Stimulated activated CD8-positive, alpha-beta memory T cell treated with anti-CD3 and anti-CD28 coated beads, Interleukin-15, amount 100 ng/mL, for 4 hours (primary cell): ENCODE results near the gene ATM.
"Not testable (repeated sequence)": the region's sequence is repeated elsewhere in the genome, so short reads cannot be mapped to it uniquely, and the experiment has no call there.

Source experiments
- DNase-seq, 2 donors: peaks; one replicate each; pipeline ENCODE4 v3.0.0-alpha.2; 2020; ENCODE audit warnings: low read depth in 2 of 2

Gene ATM

DNA sequence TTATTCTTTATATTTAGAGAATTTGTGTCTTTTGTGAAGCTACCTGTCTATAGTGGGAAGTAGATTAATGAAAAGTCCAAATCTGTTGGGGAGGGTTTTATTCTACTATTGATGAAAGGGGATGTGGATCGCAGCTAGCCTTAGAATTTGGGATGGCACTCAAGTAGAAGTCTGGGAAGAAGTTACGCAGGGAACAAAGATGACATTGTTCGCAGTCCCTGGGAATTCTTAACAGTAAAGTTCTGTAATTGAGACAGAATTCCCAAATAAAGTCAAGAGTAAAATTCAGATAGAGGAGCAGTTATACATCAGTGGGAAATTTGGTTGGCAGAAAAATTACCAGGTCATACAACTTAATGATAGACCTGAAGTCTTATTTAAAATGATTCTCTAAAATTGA, 64.1 kb downstream of the ATM start:
- DNase-seq: no peak

DNA sequence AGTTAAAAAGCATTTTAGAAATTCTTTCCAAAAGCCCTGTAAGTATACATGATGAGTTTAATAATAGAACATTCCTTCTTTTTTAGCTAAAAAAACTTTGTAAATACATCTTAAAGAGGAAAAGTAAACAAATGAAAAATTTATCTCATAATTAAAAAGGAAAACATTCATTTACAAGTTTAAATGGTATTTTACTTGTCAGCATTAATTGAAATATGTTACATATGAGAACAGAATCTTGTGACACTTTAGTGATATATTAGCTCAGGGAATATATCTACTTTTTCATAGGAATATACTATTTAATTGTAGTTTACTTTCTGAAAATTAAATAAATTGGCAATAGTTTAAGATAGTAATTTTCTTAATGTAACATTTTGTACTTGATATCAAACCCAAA, 66.2 kb downstream of the ATM start:
- not testable (repeated sequence) for DNase-seq

DNA sequence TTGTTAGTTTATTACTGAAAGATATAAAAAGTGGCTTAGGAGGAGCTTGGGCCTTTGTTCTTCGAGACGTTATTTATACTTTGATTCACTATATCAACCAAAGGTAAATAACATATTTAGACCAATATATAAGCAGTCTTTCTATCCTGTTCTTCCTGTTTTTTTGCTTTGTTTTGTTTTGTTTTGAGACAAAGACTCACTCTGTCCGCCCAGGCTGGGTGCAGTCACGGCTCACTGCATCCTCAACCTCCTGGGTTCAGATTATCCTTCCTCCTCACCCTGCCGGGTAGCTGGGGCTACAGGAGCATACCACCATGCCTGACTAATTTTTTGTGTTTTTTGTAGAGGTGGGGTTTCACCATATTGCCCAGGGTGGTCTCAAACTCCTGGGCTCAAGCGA, 66.8 kb downstream of the ATM start:
- DNase-seq: no peak

DNA sequence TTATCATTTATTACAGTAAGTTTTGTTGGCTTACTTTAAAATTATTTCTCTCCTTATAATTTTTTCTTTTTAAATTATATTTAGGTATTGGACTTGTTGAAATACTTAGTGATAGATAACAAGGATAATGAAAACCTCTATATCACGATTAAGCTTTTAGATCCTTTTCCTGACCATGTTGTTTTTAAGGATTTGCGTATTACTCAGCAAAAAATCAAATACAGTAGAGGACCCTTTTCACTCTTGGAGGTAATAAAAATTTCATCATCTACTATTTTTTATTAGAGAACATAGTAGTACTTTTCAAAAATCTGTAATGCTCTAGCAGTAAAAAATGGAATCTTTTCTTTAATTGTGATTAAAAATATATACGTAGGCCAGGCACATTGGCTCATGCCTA, 70.4 kb downstream of the ATM start:
- DNase-seq: no peak

DNA sequence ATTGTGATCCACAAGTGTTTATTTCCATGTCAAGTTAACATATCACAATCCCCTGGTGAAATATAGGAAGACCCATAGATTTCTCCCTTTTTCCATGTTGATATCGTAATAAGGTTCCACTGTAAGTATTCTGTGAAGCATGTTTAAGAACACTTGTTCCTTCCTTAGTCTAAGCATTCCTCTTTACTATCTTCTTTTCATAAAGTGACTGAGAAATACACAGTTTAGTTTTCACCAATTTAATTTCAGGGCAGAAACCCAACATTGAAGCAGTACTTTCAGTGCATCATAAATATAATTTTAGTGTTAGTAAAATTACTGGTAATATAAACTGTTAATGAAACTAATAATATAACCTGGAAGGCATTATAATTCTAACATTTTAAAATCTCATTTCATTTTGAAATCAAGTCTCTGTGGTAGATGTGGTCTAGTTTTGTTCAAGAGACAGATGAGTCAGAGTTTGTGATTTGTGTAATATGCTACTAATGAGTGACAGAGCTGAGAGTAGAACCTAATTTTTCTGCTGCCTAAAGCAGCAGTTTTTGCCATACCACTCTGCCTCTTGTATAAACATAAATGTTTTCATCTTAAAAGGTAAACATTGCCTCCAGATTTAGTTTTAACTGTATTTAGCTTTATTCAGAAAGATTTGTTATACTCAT, 79.4 kb downstream of the ATM start:
- DNase-seq: no peak

DNA sequence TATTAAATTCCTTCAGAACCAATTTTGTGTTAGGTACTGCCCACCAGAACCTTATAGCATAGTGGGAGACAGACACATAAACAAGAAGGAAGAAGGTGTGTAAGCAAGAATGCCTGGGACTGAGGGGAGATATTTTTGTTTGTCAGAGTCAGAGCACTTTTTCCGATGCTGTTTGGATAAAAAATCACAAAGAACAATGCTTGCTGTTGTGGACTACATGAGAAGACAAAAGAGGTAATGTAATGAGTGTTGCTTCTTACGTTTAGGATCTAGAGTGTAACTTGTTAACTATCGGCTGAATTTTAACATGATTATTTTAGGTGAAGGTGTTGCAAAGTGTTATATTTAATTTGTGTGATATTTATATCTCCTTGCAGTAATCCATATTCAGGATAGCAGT, 84.9 kb downstream of the ATM start:
- no peak for DNase-seq

DNA sequence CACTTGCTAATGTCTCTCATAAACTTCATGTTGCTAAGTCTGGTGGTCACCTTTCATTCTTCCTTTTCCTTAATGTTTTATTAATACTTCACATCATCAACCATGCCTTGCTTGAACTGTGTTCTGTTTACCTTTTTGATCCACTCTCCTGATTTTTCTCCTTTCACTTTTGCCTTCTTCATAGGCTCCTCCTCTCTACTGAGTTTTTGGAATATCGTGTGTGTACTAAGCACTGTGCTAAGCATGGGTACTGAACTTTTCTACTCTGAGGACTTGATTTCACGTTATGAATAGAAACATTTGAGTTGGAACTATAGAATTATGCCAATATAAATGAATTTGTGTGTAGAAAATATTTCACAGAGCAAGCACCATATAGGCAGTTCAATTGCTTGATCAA, 90.6 kb downstream of the ATM start:
- DNase-seq: no peak

DNA sequence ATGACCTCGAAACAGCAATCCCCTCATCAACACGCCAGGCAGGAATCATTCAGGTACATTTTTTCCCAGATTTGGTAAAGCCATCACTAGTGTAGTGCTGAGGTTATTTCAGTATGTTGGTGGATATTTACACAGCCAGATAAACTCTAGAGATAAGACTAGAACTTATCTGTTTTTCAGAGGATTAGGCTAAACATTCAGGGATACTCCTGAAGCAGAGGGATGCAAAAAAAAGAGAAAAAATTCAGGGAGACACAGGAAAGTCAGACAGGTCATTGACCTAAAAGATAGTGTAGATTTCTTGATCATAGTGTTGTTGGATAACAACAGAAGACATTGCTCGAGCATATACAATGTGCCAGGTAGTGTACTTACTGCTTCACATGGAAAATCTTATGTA, 93.2 kb downstream of the ATM start:
- DNase-seq: no peak

DNA sequence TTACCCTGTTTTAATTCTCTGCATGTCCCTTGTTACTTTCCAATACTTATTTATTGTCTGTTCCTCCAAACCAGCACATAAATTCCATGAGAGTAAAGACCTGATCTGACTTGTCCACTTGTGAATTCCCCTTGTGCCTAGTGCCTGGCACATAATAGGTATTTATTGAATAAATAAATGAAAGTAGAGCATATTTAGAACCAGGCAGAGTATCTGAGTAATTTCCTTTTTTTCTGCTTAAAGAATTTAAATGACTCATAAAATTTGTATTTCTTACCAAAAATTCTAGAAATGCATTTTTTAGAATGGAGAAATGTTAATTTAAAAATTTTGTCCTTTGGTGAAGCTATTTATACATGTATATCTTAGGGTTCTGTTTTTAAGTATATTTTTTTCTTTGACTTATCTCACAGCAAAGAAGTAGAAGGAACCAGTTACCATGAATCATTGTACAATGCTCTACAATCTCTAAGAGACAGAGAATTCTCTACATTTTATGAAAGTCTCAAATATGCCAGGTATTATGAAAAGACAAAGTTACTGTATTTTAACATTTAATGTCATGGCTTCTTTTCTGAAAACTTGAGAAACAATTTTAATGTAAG, 96.8 kb downstream of the ATM start:
- no peak for DNase-seq

DNA sequence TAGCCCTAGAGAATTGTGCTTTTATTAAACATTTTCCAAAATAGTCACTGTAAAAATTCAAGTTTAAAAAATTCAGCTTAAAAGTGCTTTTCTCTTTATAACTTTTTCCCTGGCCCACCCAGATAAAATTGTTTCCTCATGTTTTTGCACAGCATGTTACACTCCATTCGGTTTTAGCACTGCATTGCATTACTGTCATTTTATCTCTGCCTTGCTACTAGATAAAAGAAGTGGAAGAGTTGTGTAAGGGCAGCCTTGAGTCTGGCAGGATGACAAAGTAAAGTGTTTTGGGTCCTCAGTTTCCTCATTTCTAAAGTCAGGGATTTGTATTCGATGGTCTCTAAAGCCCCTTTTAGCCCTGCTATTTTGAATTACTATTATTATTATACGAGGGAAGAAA, 99.8 kb downstream of the ATM start:
- DNase-seq: no peak

DNA sequence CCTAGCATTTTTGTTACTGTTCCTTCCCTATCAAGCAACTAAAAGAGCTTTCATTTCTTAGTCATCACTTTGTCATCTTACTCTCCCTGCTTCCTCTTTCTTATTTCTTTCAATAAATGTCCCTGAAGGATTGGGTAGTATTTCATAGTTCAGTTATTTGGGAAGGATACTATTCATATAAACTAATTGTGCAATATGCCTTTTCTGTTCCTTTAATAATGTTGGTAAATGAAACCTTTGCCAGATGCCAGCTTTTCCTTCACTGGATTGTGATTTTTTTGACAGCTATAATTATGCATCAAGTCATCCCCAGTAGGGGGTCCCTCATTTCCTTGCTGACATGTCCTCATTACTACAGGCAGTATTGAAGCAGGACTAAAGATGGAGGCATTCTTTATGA, 101.7 kb downstream of the ATM start:
- no peak for DNase-seq

DNA sequence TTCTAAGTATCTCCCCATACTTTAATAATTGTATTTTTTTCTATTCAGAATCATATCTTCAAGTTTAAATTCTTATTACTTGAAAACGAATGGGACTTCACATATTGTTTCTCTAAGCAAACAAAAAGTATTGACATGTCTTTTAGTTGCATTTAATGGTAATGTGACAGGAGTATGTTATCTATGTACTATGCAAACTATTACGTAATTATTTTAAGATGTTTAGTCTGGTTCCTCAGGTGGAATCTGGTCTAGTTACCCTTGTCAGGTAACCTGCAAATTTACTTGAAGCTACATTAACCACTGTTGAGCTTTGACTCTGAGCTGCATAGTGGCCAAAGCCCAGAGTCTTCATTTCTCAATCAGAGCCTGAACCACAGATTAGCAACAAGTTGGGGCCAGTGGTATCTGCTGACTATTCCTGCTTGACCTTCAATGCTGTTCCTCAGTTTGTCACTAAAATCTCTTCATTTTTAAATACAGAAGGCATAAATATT, 110.6 kb downstream of the ATM start:
- DNase-seq: no peak

DNA sequence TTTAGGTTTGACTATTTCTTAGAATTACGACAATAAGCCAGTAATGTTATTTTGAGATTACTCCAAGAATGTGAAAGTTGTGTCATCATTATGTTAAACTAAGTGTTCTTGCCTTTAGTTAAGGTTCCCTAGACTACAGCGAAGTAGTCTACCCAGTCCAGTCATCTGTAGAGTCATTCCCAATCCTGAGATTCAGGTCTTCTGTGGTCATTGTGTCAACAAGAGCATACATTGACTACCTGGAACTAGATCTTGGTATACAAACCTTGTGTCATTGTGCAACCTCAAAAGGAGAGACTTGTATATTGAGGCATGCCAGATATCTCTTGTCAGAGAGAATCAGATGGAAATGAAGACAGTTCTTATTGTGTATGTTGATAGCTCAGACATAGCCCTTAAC, 115.9 kb downstream of the ATM start:
- DNase-seq: no peak

DNA sequence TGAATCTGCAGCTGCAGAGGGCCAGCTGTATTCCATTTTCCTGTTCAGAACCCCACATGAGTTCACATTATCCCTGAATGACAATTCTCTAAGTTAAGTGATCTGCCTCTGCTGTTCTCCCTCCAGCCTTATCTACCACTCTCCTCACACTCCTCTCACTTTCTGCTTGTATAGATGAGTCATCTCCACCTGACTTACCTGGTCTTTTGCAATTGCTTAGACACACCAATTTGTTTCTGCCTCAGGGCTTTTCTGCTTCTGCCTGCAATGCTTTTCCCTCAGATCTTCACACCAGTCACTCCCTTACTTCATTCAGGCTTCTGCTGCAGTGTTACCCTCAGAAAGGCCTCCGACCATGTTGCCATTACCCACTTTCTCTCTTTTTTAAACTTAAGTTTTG, 118.1 kb downstream of the ATM start:
- DNase-seq: no peak

DNA sequence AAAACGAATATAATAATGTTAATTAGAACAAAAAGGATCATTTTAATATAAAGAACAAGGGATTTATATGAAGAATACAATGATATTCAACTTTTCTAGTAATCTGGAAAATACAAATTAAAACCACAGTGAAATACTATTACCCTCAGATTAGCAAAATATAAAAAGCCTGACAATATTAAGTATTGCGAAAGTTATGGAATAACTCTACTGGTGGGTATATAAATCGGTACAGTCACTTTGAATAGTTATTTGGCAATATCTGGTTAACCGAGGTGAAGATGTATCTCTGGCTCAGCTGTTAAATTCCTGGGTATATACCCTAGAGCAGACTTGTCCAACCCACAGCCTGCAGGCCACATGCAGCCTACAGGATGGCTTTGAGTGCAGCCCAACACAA, 118.8 kb downstream of the ATM start:
- no peak for DNase-seq

DNA sequence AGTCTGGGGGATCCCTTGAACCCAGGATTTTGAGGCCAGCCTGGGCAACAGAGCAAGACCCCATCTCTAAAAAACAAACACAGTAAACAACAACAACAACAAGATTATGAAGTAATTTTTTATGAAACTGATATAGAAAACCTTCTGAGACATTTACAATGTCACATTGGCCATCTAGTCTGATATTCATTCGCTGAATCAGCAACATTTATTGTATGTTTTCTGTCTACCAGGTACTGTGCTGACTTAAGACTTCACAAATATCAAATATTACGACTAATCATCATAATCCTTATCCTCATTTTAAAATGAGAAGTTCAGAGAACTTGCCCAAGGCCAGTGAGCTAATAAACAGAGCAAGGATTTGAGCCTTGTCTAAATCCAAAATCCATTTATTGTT, 120.8 kb downstream of the ATM start:
- DNase-seq: no peak

DNA sequence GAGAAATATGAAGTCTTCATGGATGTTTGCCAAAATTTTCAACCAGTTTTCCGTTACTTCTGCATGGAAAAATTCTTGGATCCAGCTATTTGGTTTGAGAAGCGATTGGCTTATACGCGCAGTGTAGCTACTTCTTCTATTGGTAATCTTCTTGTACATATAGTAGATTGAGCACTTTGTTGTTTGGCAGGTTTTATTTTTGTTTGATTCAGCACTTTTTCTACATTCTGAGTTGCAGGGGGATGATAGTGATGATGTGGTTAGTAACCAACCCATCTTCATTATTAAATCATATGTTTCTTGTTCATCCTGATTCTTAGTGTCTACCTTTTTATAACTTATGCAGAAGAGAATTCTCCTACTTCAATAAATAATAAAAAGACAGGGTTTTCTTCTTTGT, 122.9 kb downstream of the ATM start:
- no peak for DNase-seq

DNA sequence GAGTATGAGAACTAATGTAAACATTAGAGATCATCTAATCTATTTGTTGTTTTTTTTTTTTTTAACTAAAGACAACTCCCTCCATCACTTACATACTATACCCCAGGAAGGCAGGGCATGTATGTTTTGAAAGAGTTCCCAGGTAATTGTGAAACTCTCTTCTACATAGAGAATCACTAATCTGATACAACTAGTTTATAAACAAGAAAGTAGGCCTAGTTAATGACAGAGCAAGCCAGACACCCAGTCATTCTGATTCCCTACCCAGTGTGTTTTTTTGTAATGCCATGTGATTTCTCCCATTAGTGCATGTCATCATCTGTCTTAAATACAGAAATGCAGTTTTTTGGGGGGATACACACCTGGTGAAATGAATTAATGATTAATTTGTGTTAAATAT, 123.6 kb downstream of the ATM start:
- DNase-seq: no peak

DNA sequence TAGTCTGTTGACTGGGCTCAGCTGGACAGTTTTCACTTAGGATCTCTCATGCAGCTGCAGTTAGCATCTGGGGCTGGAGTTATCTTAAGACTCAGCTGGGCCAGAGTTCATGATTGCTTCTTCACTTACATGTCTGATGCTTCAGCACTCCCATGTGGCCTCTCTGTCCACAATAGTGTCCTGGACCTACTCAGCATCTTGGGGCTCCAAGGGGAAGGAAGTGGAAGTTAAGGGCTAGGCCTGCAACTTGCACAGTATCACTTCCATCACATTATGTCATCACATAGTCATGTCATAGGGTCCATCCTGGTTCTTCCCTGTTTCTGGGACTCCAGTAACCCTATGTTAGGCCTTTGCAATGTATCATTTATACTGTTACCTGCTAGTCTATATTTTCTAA, 128.6 kb downstream of the ATM start:
- DNase-seq: no peak

DNA sequence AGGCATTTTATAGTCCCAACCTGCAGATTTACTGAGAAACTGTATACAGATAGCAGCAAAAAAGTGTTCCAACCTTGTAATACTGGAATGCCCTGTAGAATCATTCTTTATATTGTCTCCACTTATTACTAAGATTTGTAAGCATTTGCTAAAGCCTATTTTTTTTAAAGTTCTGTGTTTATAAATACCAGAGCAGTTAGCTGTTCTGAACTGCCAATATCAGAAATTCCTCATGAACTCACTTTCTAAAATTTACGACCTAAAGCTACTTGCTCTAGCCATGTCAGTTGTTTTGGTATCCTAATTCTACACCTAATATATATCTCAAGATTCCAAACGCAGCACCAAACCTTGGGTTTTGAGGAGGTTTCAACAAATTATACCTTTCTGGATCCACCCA, 141.3 kb downstream of the ATM start:
- no peak for DNase-seq

DNA sequence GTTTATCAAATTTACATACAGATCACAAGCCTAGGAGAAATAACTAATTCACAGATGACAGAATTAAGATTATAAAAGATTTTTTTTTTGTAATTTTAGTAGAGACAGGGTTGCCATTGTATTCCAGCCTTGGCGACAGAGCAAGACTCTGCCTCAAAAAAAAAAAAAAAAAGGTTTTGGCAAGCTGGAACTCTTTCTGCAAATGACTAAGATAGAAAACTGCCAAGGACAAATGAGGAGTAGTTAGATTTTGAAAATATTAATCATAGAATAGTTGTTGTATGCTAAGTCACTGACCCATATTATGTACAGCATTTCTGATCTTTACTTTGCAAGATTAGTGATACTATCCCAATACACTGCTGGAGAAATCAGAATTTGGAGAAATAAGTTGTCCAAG, 145.3 kb downstream of the ATM start:
- DNase-seq: no peak

DNA sequence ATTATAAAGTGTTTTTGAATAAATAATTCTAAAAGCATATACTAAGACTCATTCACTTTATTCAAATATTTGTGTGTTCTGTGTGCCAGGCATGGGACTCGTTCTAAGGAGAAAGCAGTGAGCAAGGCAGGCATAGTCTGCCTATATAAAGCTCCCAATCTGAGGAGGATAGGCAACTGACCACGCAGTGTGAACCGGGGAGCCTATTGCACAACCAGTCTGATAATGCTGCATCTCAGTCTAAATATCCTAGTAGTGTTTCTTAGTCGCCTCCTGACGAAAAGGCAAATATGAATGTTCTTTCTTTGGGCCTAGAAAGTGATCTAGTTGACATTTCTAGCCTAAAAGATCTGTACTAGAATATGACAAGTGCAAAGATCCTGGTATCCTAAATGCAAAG, 146.2 kb downstream of the ATM start:
- no peak for DNase-seq

DNA sequence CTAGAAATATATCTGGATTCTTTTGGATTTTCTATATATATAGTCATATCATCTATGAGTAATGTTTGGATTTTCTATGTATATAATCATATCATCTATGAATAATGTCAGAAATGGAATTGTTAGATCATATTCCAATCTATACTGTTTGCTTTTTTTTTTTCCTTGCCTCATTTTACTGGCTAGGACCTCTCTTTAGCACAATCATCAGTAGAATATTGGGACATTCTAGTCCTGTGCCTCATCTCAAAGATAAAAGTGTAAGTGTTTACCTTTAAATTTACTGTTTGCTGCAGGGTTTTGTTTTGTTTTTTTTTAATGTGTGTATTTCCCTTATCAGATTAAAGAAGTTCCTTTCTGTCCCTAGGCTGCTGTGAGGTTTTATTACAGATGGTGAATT, 147.4 kb downstream of the ATM start:
- no peak for DNase-seq

DNA sequence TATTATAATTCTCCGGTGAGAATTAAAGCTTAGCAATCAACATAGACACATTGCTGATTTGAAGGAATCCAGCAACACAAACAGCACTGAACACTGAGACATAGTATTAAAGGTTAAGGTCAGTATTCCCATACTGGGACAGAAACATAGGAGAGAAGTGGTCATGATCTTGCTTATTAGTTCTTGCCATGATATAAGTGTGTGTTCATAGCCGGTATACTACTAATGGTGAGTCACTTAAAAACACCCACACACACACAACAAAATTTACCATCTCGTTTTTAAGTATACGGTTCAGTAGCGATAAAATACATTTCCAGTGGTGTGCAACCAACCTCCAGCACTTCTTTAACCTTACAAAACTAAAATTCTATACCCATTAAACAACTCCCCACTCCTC, 148.1 kb downstream of the ATM start:
- DNase-seq: no peak
